CMK (cell line): ENCODE data around the gene PRDM16.
"Not testable (repeated sequence)": the region's sequence is repeated elsewhere in the genome, so short reads cannot be mapped to it uniquely, and the experiment has no call there.

Experiments used
- DNase-seq: peaks from one replicate; pipeline ENCODE4 v3.0.0-alpha.2; 2010; ENCODE audit warnings: low read depth

PRDM16 gene

GRCh38 chr1:3082051-3082450, 13.0 kb downstream of the PRDM16 start:
- no peak for DNase-seq

- DNase-seq = no peak
Measured at GRCh38 chr1:3082571-3083516, 13.8 kb downstream of the PRDM16 start.

- DNase-seq = no peak
Measured at GRCh38 chr1:3084154-3084553, 15.2 kb downstream of the PRDM16 start.

- DNase-seq = no peak
Measured at GRCh38 chr1:3084726-3085125, 15.7 kb downstream of the PRDM16 start.

- no peak for DNase-seq
Measured at GRCh38 chr1:3085721-3086120, 16.7 kb downstream of the PRDM16 start.

- no peak for DNase-seq
Measured at GRCh38 chr1:3086272-3086974, 17.4 kb downstream of the PRDM16 start.

GRCh38 chr1:3087049-3087448, 18.0 kb downstream of the PRDM16 start:
- no peak for DNase-seq

GRCh38 chr1:3087946-3088668, 19.1 kb downstream of the PRDM16 start:
- DNase-seq = not testable (repeated sequence)

- DNase-seq = no peak
Measured at GRCh38 chr1:3089490-3089889, 20.5 kb downstream of the PRDM16 start.

GRCh38 chr1:3091334-3091733, 22.3 kb downstream of the PRDM16 start:
- DNase-seq = no peak

- no peak for DNase-seq
Measured at GRCh38 chr1:3092530-3092929, 23.5 kb downstream of the PRDM16 start.

- peak; percentile 17 for DNase-seq
Measured at GRCh38 chr1:3093898-3094626, 25.1 kb downstream of the PRDM16 start.

GRCh38 chr1:3094863-3095780, 26.1 kb downstream of the PRDM16 start:
- DNase-seq = no peak

GRCh38 chr1:3096345-3096744, 27.3 kb downstream of the PRDM16 start:
- DNase-seq = no peak

- DNase-seq = no peak
Measured at GRCh38 chr1:3097231-3097630, 28.2 kb downstream of the PRDM16 start.

- DNase-seq = no peak
Measured at GRCh38 chr1:3097861-3098260, 28.9 kb downstream of the PRDM16 start.

GRCh38 chr1:3099861-3100260, 30.9 kb downstream of the PRDM16 start:
- DNase-seq = no peak

- DNase-seq = no peak
Measured at GRCh38 chr1:3101124-3101939, 32.3 kb downstream of the PRDM16 start.

- DNase-seq = no peak
Measured at GRCh38 chr1:3102641-3103040, 33.6 kb downstream of the PRDM16 start.
